ENCODE results near the gene ARHGEF38. TPM values are rescaled to one million over a fixed set of nuclear protein-coding genes. Genes with fewer than 3 reads are reported as not detected.

The ARHGEF38 gene
- total RNA-seq, 1 donor from 2014 or later, result not detected

- no peak for DNase-seq (ENCODE audit: low spot score in 2 of 2)
- intact Hi-C loops (cut with DNase I), result no loop called here
- Histone ChIP-seq H3K4me1 (no peaks in the 10 kb centered on the region), H3K4me3 (no peak overlapping the region), H3K36me3 (no peaks in the 10 kb centered on the region), H3K9me3 (no peaks in the 10 kb centered on the region), H3K27ac (no peak overlapping the region), H3K27me3 (no peaks in the 10 kb centered on the region)
- TF ChIP-seq CTCF (IDR thresholded peaks at IDR 0.05), result no peak
Measured at GRCh38 chr4:105657117-105657765, 104.8 kb downstream of the ARHGEF38 start.

- H3K4me1 ChIP-seq, result no peaks in the 10 kb centered on the region
- no peak for DNase-seq (ENCODE audit: low spot score in 2 of 2)
- intact Hi-C loops (cut with DNase I), result no loop called here
Measured at GRCh38 chr4:105659190-105659589, 106.8 kb downstream of the ARHGEF38 start.

GRCh38 chr4:105661028-105661427 is 108.6 kb downstream of the ARHGEF38 start:
- Histone ChIP-seq H3K9me3 (no peaks in the 10 kb centered on the region), H3K36me3 (no peaks in the 10 kb centered on the region), H3K27ac (no peak overlapping the region), H3K4me1 (no peaks in the 10 kb centered on the region), H3K4me3 (no peak overlapping the region), H3K27me3 (no peaks in the 10 kb centered on the region)
- TF ChIP-seq CTCF (IDR thresholded peaks at IDR 0.05), result no peak
- intact Hi-C loops (cut with DNase I), result no loop called here
- DNase-seq (ENCODE audit: low spot score in 2 of 2), result no peak

More at GRCh38 chr4:105659190-105659589, 106.8 kb downstream of the ARHGEF38 start:
- no peak overlapping the region for H3K27ac ChIP-seq
- H3K27me3 ChIP-seq, result no peaks in the 10 kb centered on the region
- no peak overlapping the region for H3K4me3 ChIP-seq
- TF ChIP-seq CTCF (IDR thresholded peaks at IDR 0.05), result no peak
- H3K9me3 ChIP-seq, result no peaks in the 10 kb centered on the region
- no peaks in the 10 kb centered on the region for H3K36me3 ChIP-seq

GRCh38 chr4:105662935-105663675 is 110.7 kb downstream of the ARHGEF38 start:
- DNase-seq (ENCODE audit: low spot score in 2 of 2), result no peak
- Histone ChIP-seq H3K36me3 (no peaks in the 10 kb centered on the region), H3K4me1 (no peaks in the 10 kb centered on the region), H3K4me3 (no peak overlapping the region), H3K27me3 (no peaks in the 10 kb centered on the region), H3K9me3 (no peaks in the 10 kb centered on the region), H3K27ac (no peak overlapping the region)
- TF ChIP-seq CTCF (IDR thresholded peaks at IDR 0.05), result no peak
- intact Hi-C loops (cut with DNase I), result no loop called here

GRCh38 chr4:105666693-105667092 is 114.3 kb downstream of the ARHGEF38 start:
- intact Hi-C loops (cut with DNase I), result no loop called here
- TF ChIP-seq CTCF (IDR thresholded peaks at IDR 0.05), result no peak
- Histone ChIP-seq H3K27ac (no peak overlapping the region), H3K36me3 (no peaks in the 10 kb centered on the region), H3K9me3 (no peaks in the 10 kb centered on the region), H3K4me1 (no peaks in the 10 kb centered on the region), H3K27me3 (no peaks in the 10 kb centered on the region), H3K4me3 (no peak overlapping the region)
- DNase-seq (ENCODE audit: low spot score in 2 of 2), result no peak

All from ascending aorta (tissue), 2 donors.